ENCODE data around the gene HSPA9.

Gene HSPA9

GRCh38 chr5:138575194-138576015 lies at the start of gene HSPA9:
Gene HSPA9 (minus strand): TSS chr5:138575401. CDS start chr5:138575318, 83 bp downstream.
- in situ Hi-C loops (cut with MboI; ENCODE audit: low pct_unique_long_range_greater_than_20kb, low sequenced_read_pairs), result no loop called here
- peak; percentile 99 for DNase-seq

- no peak for DNase-seq
- in situ Hi-C loops (cut with MboI; ENCODE audit: low pct_unique_long_range_greater_than_20kb, low sequenced_read_pairs), result no loop called here
Observed at GRCh38 chr5:138623053-138623452, 47.9 kb upstream of the HSPA9 start.

GRCh38 chr5:138622051-138622450 lies 46.9 kb upstream of the HSPA9 start:
- DNase-seq, result no peak
- in situ Hi-C loops (cut with MboI; ENCODE audit: low pct_unique_long_range_greater_than_20kb, low sequenced_read_pairs), result no loop called here

- no peak for DNase-seq
- in situ Hi-C loops (cut with MboI; ENCODE audit: low pct_unique_long_range_greater_than_20kb, low sequenced_read_pairs), result no loop called here
Observed at GRCh38 chr5:138620663-138621224, 45.5 kb upstream of the HSPA9 start.

GRCh38 chr5:138616508-138616907 lies 41.3 kb upstream of the HSPA9 start:
- in situ Hi-C loops (cut with MboI; ENCODE audit: low pct_unique_long_range_greater_than_20kb, low sequenced_read_pairs), result no loop called here
- DNase-seq, result no peak

- in situ Hi-C loops (cut with MboI; ENCODE audit: low pct_unique_long_range_greater_than_20kb, low sequenced_read_pairs), result no loop called here
- no peak for DNase-seq
Observed at GRCh38 chr5:138615461-138615860, 40.3 kb upstream of the HSPA9 start.

GRCh38 chr5:138611678-138612218 lies 36.5 kb upstream of the HSPA9 start:
- no peak for DNase-seq
- in situ Hi-C loops (cut with MboI; ENCODE audit: low pct_unique_long_range_greater_than_20kb, low sequenced_read_pairs), result no loop called here

GRCh38 chr5:138610918-138611677 lies 35.9 kb upstream of the HSPA9 start:
- peak; percentile 20 for DNase-seq

GRCh38 chr5:138610415-138610917 lies 35.3 kb upstream of the HSPA9 start:
- in situ Hi-C loops (cut with MboI; ENCODE audit: low pct_unique_long_range_greater_than_20kb, low sequenced_read_pairs), result no loop called here
- DNase-seq, result no peak

More at GRCh38 chr5:138610918-138611677, 35.9 kb upstream of the HSPA9 start:
- in situ Hi-C loops (cut with MboI; ENCODE audit: low pct_unique_long_range_greater_than_20kb, low sequenced_read_pairs), result no loop called here

- in situ Hi-C loops (cut with MboI; ENCODE audit: low pct_unique_long_range_greater_than_20kb, low sequenced_read_pairs), result no loop called here
- DNase-seq, result no peak
Observed at GRCh38 chr5:138606378-138607064, 31.3 kb upstream of the HSPA9 start.

GRCh38 chr5:138605254-138605972 lies 30.2 kb upstream of the HSPA9 start:
- in situ Hi-C loops (cut with MboI; ENCODE audit: low pct_unique_long_range_greater_than_20kb, low sequenced_read_pairs), result no loop called here
- DNase-seq, result no peak

GRCh38 chr5:138604176-138604785 lies 29.1 kb upstream of the HSPA9 start:
- in situ Hi-C loops (cut with MboI; ENCODE audit: low pct_unique_long_range_greater_than_20kb, low sequenced_read_pairs), result no loop called here
- DNase-seq, result no peak

GRCh38 chr5:138603249-138603920 lies 28.2 kb upstream of the HSPA9 start:
- in situ Hi-C loops (cut with MboI; ENCODE audit: low pct_unique_long_range_greater_than_20kb, low sequenced_read_pairs), result no loop called here
- DNase-seq, result no peak

GRCh38 chr5:138602371-138603000 lies 27.3 kb upstream of the HSPA9 start:
- in situ Hi-C loops (cut with MboI; ENCODE audit: low pct_unique_long_range_greater_than_20kb, low sequenced_read_pairs), result no loop called here

GRCh38 chr5:138601444-138601843 lies 26.2 kb upstream of the HSPA9 start:
- in situ Hi-C loops (cut with MboI; ENCODE audit: low pct_unique_long_range_greater_than_20kb, low sequenced_read_pairs), result no loop called here
- no peak for DNase-seq

More at GRCh38 chr5:138602371-138603000, 27.3 kb upstream of the HSPA9 start:
- DNase-seq, result no peak

GRCh38 chr5:138600446-138600845 lies 25.2 kb upstream of the HSPA9 start:
- no peak for DNase-seq
- in situ Hi-C loops (cut with MboI; ENCODE audit: low pct_unique_long_range_greater_than_20kb, low sequenced_read_pairs), result no loop called here

All from KBM-7 (cell line).